DOHH2 (cell line): ENCODE measurements around the gene SCIN.

Experiments used
- H3F3A ChIP-seq: fragments of 200-600 bp; sonication (generic), shearing (Covaris generic); 2 replicates; pipeline ENCODE4 v1.6.0; 2016; ENCODE audit warnings: antibody characterized with exemption, mild to moderate bottlenecking; ENCODE audit not compliant: control insufficient read depth, insufficient read depth
- H3K27ac ChIP-seq: fragments of 200-600 bp; sonication (generic); 2 replicates; pipeline ENCODE4 v1.5.1; 2014; ENCODE audit warnings: low read depth, mild to moderate bottlenecking, low read length, moderate library complexity
- H3K27me3 ChIP-seq: fragments of 200-600 bp; sonication (generic); 2 replicates; pipeline ENCODE4 v1.6.1; 2014; ENCODE audit warnings: mild to moderate bottlenecking, low read length, mixed read lengths; ENCODE audit not compliant: control insufficient read depth
- H3K36me3 ChIP-seq: fragments of 200-600 bp; sonication (generic); 2 replicates; pipeline ENCODE4 v1.6.1; 2014; ENCODE audit warnings: mild to moderate bottlenecking, low read length, moderate library complexity, mixed read lengths; ENCODE audit not compliant: control insufficient read depth
- H3K4me1 ChIP-seq: fragments of 200-600 bp; sonication (generic); 2 replicates; pipeline ENCODE4 v1.6.1; 2014; ENCODE audit warnings: mild to moderate bottlenecking, low read length, mixed read lengths; ENCODE audit not compliant: control insufficient read depth
- H3K4me2 ChIP-seq: fragments of 200-600 bp; sonication (generic); 2 replicates; pipeline ENCODE4 v1.6.0; 2014; ENCODE audit warnings: mild to moderate bottlenecking, low read length, moderate library complexity
- H3K4me3 ChIP-seq: fragments of 200-600 bp; sonication (generic); 2 replicates; pipeline ENCODE4 v1.5.1; 2014; ENCODE audit warnings: mild to moderate bottlenecking, low read length, mixed read lengths
- H3K79me2 ChIP-seq: fragments of 200-600 bp; sonication (generic); 2 replicates; pipeline ENCODE4 v1.6.1; 2014; ENCODE audit warnings: mild to moderate bottlenecking, low read length, mixed read lengths; ENCODE audit not compliant: control insufficient read depth
- H3K9me2 ChIP-seq: fragments of 200-600 bp; sonication (generic); replicated peaks from 2 replicates; pipeline ENCODE4 v1.6.1; 2014; ENCODE audit warnings: mild to moderate bottlenecking, low read length, mixed read lengths; ENCODE audit not compliant: control insufficient read depth
- H3K9me3 ChIP-seq: fragments of 200-600 bp; sonication (generic); 2 replicates; pipeline ENCODE4 v1.6.1; 2014; ENCODE audit warnings: antibody characterized with exemption, low read length, mixed read lengths; ENCODE audit not compliant: control insufficient read depth, insufficient read depth
- H4K20me1 ChIP-seq: fragments of 200-600 bp; sonication (generic); 2 replicates; pipeline ENCODE4 v1.6.0; 2014; ENCODE audit warnings: low read depth, mild to moderate bottlenecking, antibody characterized with exemption, low read length, moderate library complexity; ENCODE audit not compliant: control insufficient read depth, insufficient read depth
- EZH2phosphoT487 ChIP-seq: fragments of 200-600 bp; sonication (generic); IDR thresholded peaks from 2 replicates; pipeline ENCODE4 v1.6.1; 2017; ENCODE audit warnings: borderline replicate concordance, mild to moderate bottlenecking, antibody characterized with exemption, low read length, moderate library complexity, mixed read lengths
- TF ChIP-seq, protein P1 (sequence below): fragments of 200-600 bp; sonication (generic); IDR thresholded peaks from one replicate; pipeline ENCODE4 v1.5.1; 2014; ENCODE audit warnings: antibody characterized with exemption, mild to moderate bottlenecking, low read depth, low read length; ENCODE audit not compliant: poor library complexity, severe bottlenecking

SCIN gene

GRCh38 chr7:12685550-12685949, 115.0 kb downstream of the SCIN start:
- H3K4me3 ChIP-seq, result no peak overlapping the region
- no peaks in the 10 kb centered on the region for H3F3A ChIP-seq
- TF ChIP-seq EZH2phosphoT487, result no peak
- TF ChIP-seq, protein P1, sequence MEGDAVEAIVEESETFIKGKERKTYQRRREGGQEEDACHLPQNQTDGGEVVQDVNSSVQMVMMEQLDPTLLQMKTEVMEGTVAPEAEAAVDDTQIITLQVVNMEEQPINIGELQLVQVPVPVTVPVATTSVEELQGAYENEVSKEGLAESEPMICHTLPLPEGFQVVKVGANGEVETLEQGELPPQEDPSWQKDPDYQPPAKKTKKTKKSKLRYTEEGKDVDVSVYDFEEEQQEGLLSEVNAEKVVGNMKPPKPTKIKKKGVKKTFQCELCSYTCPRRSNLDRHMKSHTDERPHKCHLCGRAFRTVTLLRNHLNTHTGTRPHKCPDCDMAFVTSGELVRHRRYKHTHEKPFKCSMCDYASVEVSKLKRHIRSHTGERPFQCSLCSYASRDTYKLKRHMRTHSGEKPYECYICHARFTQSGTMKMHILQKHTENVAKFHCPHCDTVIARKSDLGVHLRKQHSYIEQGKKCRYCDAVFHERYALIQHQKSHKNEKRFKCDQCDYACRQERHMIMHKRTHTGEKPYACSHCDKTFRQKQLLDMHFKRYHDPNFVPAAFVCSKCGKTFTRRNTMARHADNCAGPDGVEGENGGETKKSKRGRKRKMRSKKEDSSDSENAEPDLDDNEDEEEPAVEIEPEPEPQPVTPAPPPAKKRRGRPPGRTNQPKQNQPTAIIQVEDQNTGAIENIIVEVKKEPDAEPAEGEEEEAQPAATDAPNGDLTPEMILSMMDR, result no peak
- no peak overlapping the region for H3K27ac ChIP-seq
- H4K20me1 ChIP-seq, result no peaks in the 10 kb centered on the region
- H3K4me1 ChIP-seq, result peaks cover 4% of the 10 kb centered on the region; the same call in 1 of the 2 replicates
- no peaks in the 10 kb centered on the region for H3K9me2 ChIP-seq
- H3K36me3 ChIP-seq, result no peaks in the 10 kb centered on the region
- no peaks in the 10 kb centered on the region for H3K27me3 ChIP-seq
- H3K4me2 ChIP-seq, result no peak overlapping the region
- peaks cover 4% of the 10 kb centered on the region for H3K79me2 ChIP-seq
- no peaks in the 10 kb centered on the region for H3K9me3 ChIP-seq

DNA sequence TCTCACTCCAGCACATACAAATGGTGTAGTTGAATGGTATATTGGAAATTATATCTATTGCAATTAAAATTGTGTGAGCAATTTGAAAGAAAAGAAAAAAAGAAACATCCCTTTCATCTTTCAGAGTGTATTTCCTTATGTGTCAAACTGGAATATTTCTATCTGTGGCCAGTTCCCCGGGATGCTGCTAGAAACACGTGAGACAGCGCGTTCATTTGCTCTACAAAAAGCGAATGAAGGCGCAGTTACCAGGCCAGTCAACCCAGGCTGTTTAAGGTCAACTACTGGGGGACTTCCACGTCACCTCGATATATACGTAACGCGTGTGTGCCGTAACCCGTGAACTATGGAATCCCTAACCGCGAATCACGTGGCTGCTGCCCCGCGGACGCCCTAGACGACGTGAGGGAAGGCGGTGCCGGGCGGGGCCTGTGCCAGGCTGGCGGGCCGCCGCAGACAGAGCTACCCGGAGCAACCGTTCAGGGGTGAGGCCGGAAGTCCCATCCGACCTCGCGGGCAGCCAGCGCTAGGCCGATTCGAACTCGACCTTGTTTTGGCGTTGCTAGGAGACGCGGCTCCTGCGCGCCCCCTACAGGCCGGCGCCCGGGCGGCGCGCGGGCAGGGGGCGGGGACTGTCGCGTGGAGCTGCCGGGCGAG, 115.8 kb downstream of the SCIN start:
- H4K20me1 ChIP-seq, result no peaks in the 10 kb centered on the region
- TF ChIP-seq, protein P1, result peak; percentile 47
- no peak for TF ChIP-seq EZH2phosphoT487
- peak overlapping the region; percentile 45 for H3K27ac ChIP-seq
- peaks cover 4% of the 10 kb centered on the region for H3K79me2 ChIP-seq
- no peaks in the 10 kb centered on the region for H3K9me2 ChIP-seq
- no peaks in the 10 kb centered on the region for H3F3A ChIP-seq
- peaks cover 4% of the 10 kb centered on the region; the same call in 1 of the 2 replicates for H3K4me1 ChIP-seq
- H3K27me3 ChIP-seq, result no peaks in the 10 kb centered on the region
- peak overlapping the region; percentile 67 for H3K4me2 ChIP-seq
- no peaks in the 10 kb centered on the region for H3K9me3 ChIP-seq
- peak overlapping the region; percentile 77 for H3K4me3 ChIP-seq
- H3K36me3 ChIP-seq, result no peaks in the 10 kb centered on the region

- peak within 1 kb of the TSS; percentile 77 for H3K4me3 ChIP-seq
- H3K9me3 ChIP-seq, result no peaks in the 10 kb centered on the region
- no peaks in the 10 kb centered on the region for H3K36me3 ChIP-seq
- no peaks in the 10 kb centered on the region; the same call in 1 of the 2 replicates for H4K20me1 ChIP-seq
- no peaks in the 10 kb centered on the region for H3K27me3 ChIP-seq
- peak within 1 kb of the TSS; percentile 45 for H3K27ac ChIP-seq
- no peaks in the 10 kb centered on the region for H3F3A ChIP-seq
- peaks cover 4% of the 10 kb centered on the region for H3K79me2 ChIP-seq
- peak within 1 kb of the TSS; percentile 67 for H3K4me2 ChIP-seq
- H3K4me1 ChIP-seq, result peaks cover 4% of the 10 kb centered on the region; the same call in 1 of the 2 replicates
- TF ChIP-seq, protein P1, result peak; percentile 29
- TF ChIP-seq EZH2phosphoT487, result no peak
- no peaks in the 10 kb centered on the region for H3K9me2 ChIP-seq
Observed at GRCh38 chr7:12686891-12687717, 116.6 kb downstream of the SCIN start, which contains the start of gene ARL4A. TSS of gene ARL4A (plus strand) at chr7:12687633. CDS start at chr7:12688255, 622 bp downstream.
